PC-3 (cell line): ENCODE data around the gene PLEKHG4.

Source experiments
- EZH2 ChIP-seq: fragments of 300-600 bp; sonication (generic); IDR thresholded peaks from one replicate; pipeline ENCODE4 v1.6.1; 2017; ENCODE audit warnings: antibody characterized with exemption, mild to moderate bottlenecking, low read length; ENCODE audit not compliant: unreplicated experiment
- EZH2phosphoT487 ChIP-seq: fragments of 300-600 bp; sonication (generic); IDR thresholded peaks from 2 replicates; pipeline ENCODE4 v1.6.1; 2018; ENCODE audit warnings: mild to moderate bottlenecking, antibody characterized with exemption, low read length, borderline replicate concordance
- TF ChIP-seq, protein P1 (sequence below): fragments of 300-600 bp; sonication (generic); conservative IDR thresholded peaks from 2 replicates; pipeline ENCODE4 v1.5.1; 2017; ENCODE audit warnings: antibody characterized with exemption, low read depth, mild to moderate bottlenecking, low read length

DNA sequence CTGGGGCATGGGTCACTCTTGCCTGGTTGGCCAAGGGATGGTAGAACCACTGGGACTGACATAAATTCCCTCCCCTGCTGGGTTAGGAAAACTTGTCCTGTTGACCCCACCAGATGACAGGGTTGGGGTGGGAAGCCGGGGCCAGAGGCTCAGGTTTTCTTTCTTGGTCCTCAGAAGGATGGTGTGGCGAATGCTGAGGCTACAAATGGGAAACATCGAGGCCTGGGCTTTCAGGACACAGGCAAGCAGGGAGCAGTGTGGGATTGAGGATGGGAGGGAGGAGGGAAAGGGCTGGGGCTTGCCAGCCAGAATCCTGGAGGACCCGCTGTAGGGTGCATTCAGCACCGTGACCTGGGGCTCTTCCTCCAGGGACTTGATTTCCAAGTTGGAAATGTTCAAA lies 14.5 kb upstream of the PLEKHG4 start:
- TF ChIP-seq, protein P1, sequence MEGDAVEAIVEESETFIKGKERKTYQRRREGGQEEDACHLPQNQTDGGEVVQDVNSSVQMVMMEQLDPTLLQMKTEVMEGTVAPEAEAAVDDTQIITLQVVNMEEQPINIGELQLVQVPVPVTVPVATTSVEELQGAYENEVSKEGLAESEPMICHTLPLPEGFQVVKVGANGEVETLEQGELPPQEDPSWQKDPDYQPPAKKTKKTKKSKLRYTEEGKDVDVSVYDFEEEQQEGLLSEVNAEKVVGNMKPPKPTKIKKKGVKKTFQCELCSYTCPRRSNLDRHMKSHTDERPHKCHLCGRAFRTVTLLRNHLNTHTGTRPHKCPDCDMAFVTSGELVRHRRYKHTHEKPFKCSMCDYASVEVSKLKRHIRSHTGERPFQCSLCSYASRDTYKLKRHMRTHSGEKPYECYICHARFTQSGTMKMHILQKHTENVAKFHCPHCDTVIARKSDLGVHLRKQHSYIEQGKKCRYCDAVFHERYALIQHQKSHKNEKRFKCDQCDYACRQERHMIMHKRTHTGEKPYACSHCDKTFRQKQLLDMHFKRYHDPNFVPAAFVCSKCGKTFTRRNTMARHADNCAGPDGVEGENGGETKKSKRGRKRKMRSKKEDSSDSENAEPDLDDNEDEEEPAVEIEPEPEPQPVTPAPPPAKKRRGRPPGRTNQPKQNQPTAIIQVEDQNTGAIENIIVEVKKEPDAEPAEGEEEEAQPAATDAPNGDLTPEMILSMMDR, result no peak
- no peak for TF ChIP-seq EZH2phosphoT487
- no peak for TF ChIP-seq EZH2
